K562 (cell line): ENCODE measurements around the gene MAMDC2. TPM values are rescaled to one million over a fixed set of nuclear protein-coding genes. Genes with fewer than 3 reads are reported as not detected.

Experiments
- BCOR ChIP-seq: fragments of 450-650 bp; IDR thresholded peaks from 2 replicates; pipeline ENCODE4 v1.6.1; 2016
- CCAR2 ChIP-seq: fragments of 200-400 bp; formaldehyde crosslinking; IDR thresholded peaks from 2 replicates; pipeline ENCODE4 v1.6.1; 2017; ENCODE audit warnings: mild to moderate bottlenecking, low read depth, low read length
- DMBX1 ChIP-seq: fragments of 250-450 bp; sonication (Bioruptor Pico); IDR thresholded peaks from 2 replicates; pipeline ENCODE4 v1.8.0; 2022; ENCODE audit warnings: inconsistent platforms, mild to moderate bottlenecking, moderate library complexity, borderline replicate concordance
- EP300 ChIP-seq: IDR thresholded peaks from 2 replicates; pipeline ENCODE4 v1.6.1; 2012; ENCODE audit warnings: low read length, improper control_type of control experiment
- EWSR1 ChIP-seq: fragments of 450-650 bp; IDR thresholded peaks from 2 replicates; pipeline ENCODE4 v1.6.1; 2018; ENCODE audit warnings: borderline replicate concordance, mild to moderate bottlenecking, low read depth, moderate library complexity; ENCODE audit not compliant: partially characterized antibody
- HDAC3 ChIP-seq: fragments of 450-650 bp; IDR thresholded peaks from 2 replicates; pipeline ENCODE4 v1.6.1; 2018; ENCODE audit warnings: borderline replicate concordance, mild to moderate bottlenecking, moderate library complexity; ENCODE audit not compliant: partially characterized antibody
- HDAC8 ChIP-seq: fragments of 450-650 bp; IDR thresholded peaks from 2 replicates; pipeline ENCODE4 v1.6.1; 2016; ENCODE audit warnings: mild to moderate bottlenecking, missing genetic modification characterization, moderate library complexity, missing compliant biosample characterization
- JUN ChIP-seq, 2 experiments: sonication (generic) in 1 of 2; formaldehyde crosslinking in 1 of 2; IDR thresholded peaks; 2 replicates each; pipeline versions ENCODE4 v1.6.1 to v1.8.0; 2012 to 2022; ENCODE audit warnings: borderline replicate concordance in 2 of 2, mild to moderate bottlenecking in 2 of 2, improper control_type of control experiment in 1 of 2, low read depth in 1 of 2, low read length in 1 of 2, missing genetic modification reagents in 1 of 2
- MAFG ChIP-seq: fragments of 450-650 bp; conservative IDR thresholded peaks from 2 replicates; pipeline ENCODE4 v1.6.1; 2016; ENCODE audit warnings: missing genetic modification characterization, missing compliant biosample characterization
- MYBL2 ChIP-seq, 2 experiments: fragments of 450-650 bp in 1 of 2; sonication (generic) in 1 of 2; formaldehyde crosslinking in 1 of 2; IDR thresholded peaks; 2 replicates each; pipeline versions ENCODE4 v1.6.1 to v1.8.1; 2017 to 2022; ENCODE audit warnings: borderline replicate concordance in 1 of 2, inconsistent platforms in 1 of 2, low read depth in 1 of 2, mild to moderate bottlenecking in 1 of 2, missing genetic modification reagents in 1 of 2, moderate library complexity in 1 of 2
- NFXL1 ChIP-seq: fragments of 450-650 bp; formaldehyde crosslinking; IDR thresholded peaks from 2 replicates; pipeline ENCODE4 v1.4.0; 2021; ENCODE audit warnings: mild to moderate bottlenecking
- NRF1 ChIP-seq, 2 experiments: fragments of 450-650 bp; IDR thresholded peaks in 1 of 2; conservative IDR thresholded peaks in 1 of 2; 2 replicates each; pipeline ENCODE4 v1.6.1; 2014; ENCODE audit warnings: mild to moderate bottlenecking in 2 of 2
- PHTF2 ChIP-seq: fragments of 250-450 bp; sonication (Bioruptor Pico); IDR thresholded peaks from 2 replicates; pipeline ENCODE4 v1.5.0; 2021; ENCODE audit warnings: mild to moderate bottlenecking
- RHOXF2B ChIP-seq: fragments of 250-450 bp; sonication (Bioruptor Pico); conservative IDR thresholded peaks from 2 replicates; pipeline ENCODE4 v1.5.1; 2021
- SNIP1 ChIP-seq: fragments of 450-650 bp; IDR thresholded peaks from 2 replicates; pipeline ENCODE4 v1.7.1; 2017; ENCODE audit warnings: low read depth, mild to moderate bottlenecking
- TEAD4 ChIP-seq, 2 experiments: sonication (generic) in 1 of 2; formaldehyde crosslinking in 1 of 2; IDR thresholded peaks; 2 replicates each; pipeline versions ENCODE4 v1.6.1 to v1.8.0; 2012 to 2022; ENCODE audit warnings: borderline replicate concordance in 1 of 2, inconsistent platforms in 1 of 2, low read length in 1 of 2, mild to moderate bottlenecking in 1 of 2, missing genetic modification reagents in 1 of 2
- TFE3 ChIP-seq: fragments of 450-650 bp; formaldehyde crosslinking; IDR thresholded peaks from 2 replicates; pipeline ENCODE4 v1.4.0; 2020; ENCODE audit warnings: mild to moderate bottlenecking, mixed read lengths
- ZBTB1 ChIP-seq: sonication (generic); formaldehyde crosslinking; IDR thresholded peaks from 2 replicates; pipeline ENCODE4 v1.8.1; 2023; ENCODE audit warnings: missing genetic modification reagents, low read depth, mild to moderate bottlenecking, borderline replicate concordance
- ZBTB12 ChIP-seq: fragments of 250-450 bp; sonication (Bioruptor Pico); IDR thresholded peaks from 2 replicates; pipeline ENCODE4 v1.4.0; 2020
- ZFP1 ChIP-seq: fragments of 450-650 bp; formaldehyde crosslinking; IDR thresholded peaks from 2 replicates; pipeline ENCODE4 v1.4.0; 2020; ENCODE audit warnings: mild to moderate bottlenecking, mixed read lengths
- ZNF217 ChIP-seq: sonication (generic); formaldehyde crosslinking; IDR thresholded peaks from 2 replicates; pipeline ENCODE4 v1.8.0; 2022; ENCODE audit warnings: mild to moderate bottlenecking, missing genetic modification reagents
- ZNF444 ChIP-seq: fragments of 250-450 bp; sonication (Bioruptor Pico); IDR thresholded peaks from 2 replicates; pipeline ENCODE4 v1.4.0; 2020; ENCODE audit warnings: mild to moderate bottlenecking, moderate library complexity
- ZNF507 ChIP-seq: conservative IDR thresholded peaks from 2 replicates; pipeline ENCODE4 v1.6.1; 2017; ENCODE audit warnings: missing genetic modification characterization, missing compliant biosample characterization
- ZNF589 ChIP-seq: fragments of 200-800 bp; sonication (Bioruptor generic); IDR thresholded peaks from 2 replicates; pipeline ENCODE4 v1.6.1; 2016; ENCODE audit warnings: low read depth, missing genetic modification characterization, missing compliant biosample characterization
- ZNF76 ChIP-seq: fragments of 250-450 bp; sonication (Bioruptor Pico); IDR thresholded peaks from 2 replicates; pipeline ENCODE4 v1.4.0; 2020; ENCODE audit warnings: mild to moderate bottlenecking, moderate library complexity, borderline replicate concordance
- ZNF785 ChIP-seq: fragments of 250-450 bp; sonication (Bioruptor Pico); IDR thresholded peaks from 2 replicates; pipeline ENCODE4 v1.4.0; 2020; ENCODE audit warnings: mild to moderate bottlenecking
- polyA plus RNA-seq, 8 experiments: library from polyadenylated mRNA; depleted of rRNA in 4 of 8; stranded (reverse) in 5 of 8; unstranded in 3 of 8; fragments of >200 nt; fragmentation: Nextera tagmentation in 2 of 8; fragmentation: Illumina TruSeq in 1 of 8; extraction: Ambion mirVana in 2 of 8; extraction: Trizol in 1 of 8; gene quantifications; 2 replicates each; pipeline versions ENCODE4 v1.2.1 to v1.2.3, GENCODE V29; 2011 to 2014; ENCODE audit warnings: inconsistent platforms in 1 of 8, missing spikeins in 1 of 8
- total RNA-seq, 7 experiments: library from RNA; depleted of rRNA in 6 of 7; stranded (reverse); fragments of >200 nt in 6 of 7; fragmentation: Illumina TruSeq in 2 of 7; extraction: Trizol in 2 of 7; gene quantifications; 2 replicates each; pipeline versions ENCODE4 v1.2.1 to v1.2.3, GENCODE V29; 2011 to 2021; ENCODE audit warnings: low replicate concordance in 1 of 7

MAMDC2 gene
- total and polyA plus RNA-seq, 9 of the 15 experiments (the other 6 are each of a cell fraction or from before 2014, with no cell fraction given), result 0.01 to 0.03 TPM; not detected in 7

- TF ChIP-seq RHOXF2B (no peak), EWSR1 (no peak), JUN (IDR thresholded peaks at IDR 0.05; ENCODE audit: borderline replicate concordance, low read depth, low read length) (no peak), JUN (CRISPR knock-in tag; IDR thresholded peaks at IDR 0.05; ENCODE audit: borderline replicate concordance) (0 out of 2 replicates have a peak, but pooled peaks have one; percentile 70), PHTF2 (CRISPR knock-in tag) (no peak), ZBTB1 (no peak), NRF1 (conservative IDR thresholded peaks at IDR 0.05 in 1 of 2, IDR thresholded peaks at IDR 0.05 in 1 of 2) (peak; percentile 93 to 94), ZNF217 (no peak), ZNF444 (CRISPR knock-in tag) (no peak), HDAC8 (tag) (no peak), ZBTB12 (CRISPR knock-in tag) (peak; percentile 49; the same call in 1 of the 2 replicates), DMBX1 (CRISPR knock-in tag) (no peak), TFE3 (no peak), ZNF76 (CRISPR knock-in tag) (peak; percentile 49; the same call in 1 of the 2 replicates), MAFG (tag) (no peak), HDAC3 (no peak), NFXL1 (CRISPR knock-in tag) (no peak), TEAD4 (IDR thresholded peaks at IDR 0.05; ENCODE audit: low read length) (no peak), TEAD4 (CRISPR knock-in tag; IDR thresholded peaks at IDR 0.05; ENCODE audit: borderline replicate concordance) (no peak), ZNF589 (CRISPR knock-in tag) (no peak), ZFP1 (CRISPR knock-in tag) (no peak), SNIP1 (no peak), ZNF785 (CRISPR knock-in tag) (no peak), ZNF507 (tag) (no peak), BCOR (no peak), CCAR2 (no peak), EP300 (no peak), MYBL2 (IDR thresholded peaks at IDR 0.05; ENCODE audit: low read depth) (no peak), MYBL2 (CRISPR knock-in tag; IDR thresholded peaks at IDR 0.05; ENCODE audit: borderline replicate concordance) (no peak)
These were observed 215.3 kb downstream of the MAMDC2 start, which contains the start of gene SMC5 (continued) for GRCh38 chr9:70258692-70259511.
